ENCODE data around the gene MICALL1.

Gene MICALL1

DNA sequence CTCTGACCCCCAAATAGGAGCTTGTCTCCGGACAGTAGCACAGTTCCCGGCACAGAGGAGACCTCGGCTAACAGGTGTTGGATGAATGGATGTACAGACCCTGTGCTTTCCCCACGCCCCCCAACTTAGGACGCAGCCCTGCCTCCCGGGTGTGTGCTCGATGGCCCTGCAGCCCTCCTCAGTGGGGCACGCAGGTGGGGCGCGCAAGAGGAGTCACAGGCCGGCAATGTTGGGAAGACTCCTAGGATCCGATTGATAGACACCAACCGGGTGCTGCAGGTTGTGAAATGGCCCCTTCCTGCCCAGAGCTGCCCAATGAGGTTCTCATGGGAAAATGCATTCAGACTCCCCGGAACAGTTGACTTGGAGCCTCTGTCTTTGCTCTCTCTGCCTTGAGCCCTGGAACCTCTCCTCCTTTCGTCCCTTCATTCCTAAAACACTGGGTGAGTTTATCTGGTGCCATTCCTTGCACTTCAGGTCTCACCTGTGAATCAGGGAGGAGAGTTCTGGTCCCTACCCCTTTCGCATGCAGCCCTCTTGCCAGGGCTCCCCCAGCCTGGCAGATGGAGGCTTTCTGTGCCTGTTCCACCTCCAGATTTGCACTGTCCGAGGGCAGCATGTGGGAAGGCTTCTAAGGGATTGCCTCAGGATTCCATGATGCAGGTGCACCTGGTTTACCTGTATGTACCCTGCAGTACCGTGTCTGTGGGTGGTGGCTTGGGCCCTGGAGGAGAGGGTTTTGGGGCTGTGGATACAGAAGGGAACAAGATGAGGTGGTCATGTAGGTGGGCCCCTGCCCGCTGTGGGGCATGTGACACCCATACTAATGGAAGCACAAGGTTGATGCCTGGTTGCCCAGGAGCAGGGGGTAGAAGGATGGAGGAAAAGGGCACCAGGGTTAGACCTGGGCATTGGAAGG lies 1.2 kb downstream of the MICALL1 start:
- no peak for DNase-seq

- DNase-seq = no peak
Observed at GRCh38 chr22:37909766-37910165, 3.7 kb downstream of the MICALL1 start.

DNA sequence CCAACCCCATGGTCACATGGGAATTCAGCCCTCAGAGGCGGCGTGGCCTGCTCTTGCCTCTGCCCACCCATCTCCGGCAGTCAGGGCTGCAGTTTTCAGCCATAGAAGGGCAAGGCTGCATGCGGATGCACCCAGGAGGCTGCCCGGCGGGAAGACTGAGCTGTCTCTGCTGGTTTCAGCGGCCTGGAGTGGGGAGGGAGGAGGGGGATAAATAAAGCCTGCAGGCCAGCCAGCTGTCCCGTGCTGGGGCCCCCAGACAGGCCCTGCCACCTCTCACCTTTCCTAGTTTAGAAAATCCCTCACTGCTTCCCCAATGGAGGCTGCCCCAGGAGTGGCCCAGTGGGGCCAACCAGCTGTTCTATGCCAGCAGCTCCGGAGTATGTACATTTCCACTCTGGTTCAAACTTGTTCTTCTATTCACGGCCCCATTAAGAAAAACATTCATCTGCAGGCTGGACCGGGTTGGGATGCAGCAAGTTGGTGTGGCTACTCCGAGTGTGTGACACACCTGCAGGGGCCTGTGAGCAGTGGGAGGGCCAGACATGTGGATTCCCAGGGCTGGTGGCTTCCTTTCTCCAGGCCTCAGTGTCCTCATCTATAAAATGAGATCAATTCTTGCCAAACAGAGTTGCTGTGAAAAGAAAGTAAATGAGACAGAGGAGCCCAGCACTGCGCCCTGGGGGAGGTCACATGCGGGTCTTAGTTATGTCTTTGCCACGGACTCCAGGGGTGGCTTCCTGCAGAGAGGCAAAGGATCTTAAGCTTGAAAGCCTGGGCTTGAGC lies 5.0 kb downstream of the MICALL1 start:
- no peak for DNase-seq

DNA sequence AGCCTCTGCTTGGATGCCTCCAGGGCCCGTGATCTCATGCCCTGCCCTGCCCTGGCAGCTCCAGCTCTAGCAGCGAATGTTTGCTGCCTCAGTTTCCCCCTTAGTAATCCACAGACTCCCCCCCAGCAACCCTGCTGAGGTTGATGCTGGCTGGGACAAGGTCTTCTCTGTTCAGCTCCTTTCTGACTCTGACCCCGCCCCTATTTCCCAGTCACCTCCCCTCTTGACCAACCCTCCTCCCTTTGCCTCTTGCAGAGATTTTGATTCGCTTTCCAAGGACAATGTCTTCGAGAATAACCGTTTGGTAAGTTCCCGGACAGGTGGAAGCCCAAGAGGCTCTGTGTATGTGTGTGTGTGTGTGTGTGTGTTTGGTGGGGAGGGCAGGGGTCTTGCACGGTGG lies 5.6 kb downstream of the MICALL1 start:
- DNase-seq = no peak

GRCh38 chr22:37912171-37912570 lies 6.1 kb downstream of the MICALL1 start:
- no peak for DNase-seq

- DNase-seq = no peak
Observed at GRCh38 chr22:37913233-37913721, 7.2 kb downstream of the MICALL1 start.

GRCh38 chr22:37916311-37916710 lies 10.2 kb downstream of the MICALL1 start:
- DNase-seq = no peak

DNA sequence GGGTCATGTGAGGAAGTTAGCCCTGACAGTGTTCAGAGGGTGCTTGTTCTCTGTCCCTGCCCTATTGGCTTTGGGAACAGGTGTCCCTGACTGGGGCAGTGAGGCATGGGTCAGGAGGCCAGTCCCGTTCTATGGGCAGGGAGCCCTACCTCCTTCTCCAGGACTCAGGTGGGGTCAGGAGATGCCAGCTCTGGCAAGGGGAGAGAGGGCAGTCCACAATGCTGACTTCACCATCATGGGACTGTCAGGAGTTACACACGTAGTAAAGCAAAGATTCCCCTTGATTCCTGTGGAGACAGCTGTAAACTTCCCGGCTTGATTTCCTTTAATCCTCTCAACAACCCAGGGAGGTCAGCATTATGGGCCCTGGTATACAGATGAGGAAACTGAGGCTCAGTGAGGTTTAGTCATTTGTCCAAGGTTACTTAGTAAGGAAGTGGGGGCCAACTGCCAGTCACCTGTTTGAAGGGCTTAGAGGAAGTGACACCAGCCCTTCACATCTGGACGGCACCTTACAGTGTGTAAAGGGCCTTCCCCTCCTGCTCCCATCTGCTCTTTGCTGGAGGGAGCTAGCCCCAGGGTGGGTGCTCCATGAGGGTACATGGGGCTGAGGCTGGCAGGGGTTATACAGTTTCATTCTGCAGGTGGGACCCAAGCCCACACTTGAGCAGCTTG lies 11.9 kb downstream of the MICALL1 start:
- no peak for DNase-seq

GRCh38 chr22:37918580-37919270 lies 12.6 kb downstream of the MICALL1 start:
- no peak for DNase-seq

DNA sequence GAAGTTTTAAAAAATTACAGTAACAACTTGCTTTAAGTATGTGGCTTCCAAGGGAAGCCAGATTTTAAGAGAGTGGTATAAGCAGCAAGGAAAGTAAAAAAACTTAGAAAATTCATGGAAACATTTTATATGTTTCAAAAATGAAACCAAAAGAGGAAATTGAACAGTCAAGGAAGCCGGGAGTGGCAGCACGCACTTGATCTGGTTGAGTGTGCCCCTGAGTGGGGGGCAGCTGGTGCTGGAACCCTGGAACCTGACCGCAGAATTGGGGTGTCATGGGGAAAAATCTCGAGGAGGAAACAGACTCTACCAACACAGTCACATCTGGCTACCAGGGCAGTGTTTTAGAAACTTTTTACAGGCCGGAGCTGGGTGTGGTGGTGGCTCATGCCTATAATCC lies 14.0 kb downstream of the MICALL1 start:
- DNase-seq = no peak

DNA sequence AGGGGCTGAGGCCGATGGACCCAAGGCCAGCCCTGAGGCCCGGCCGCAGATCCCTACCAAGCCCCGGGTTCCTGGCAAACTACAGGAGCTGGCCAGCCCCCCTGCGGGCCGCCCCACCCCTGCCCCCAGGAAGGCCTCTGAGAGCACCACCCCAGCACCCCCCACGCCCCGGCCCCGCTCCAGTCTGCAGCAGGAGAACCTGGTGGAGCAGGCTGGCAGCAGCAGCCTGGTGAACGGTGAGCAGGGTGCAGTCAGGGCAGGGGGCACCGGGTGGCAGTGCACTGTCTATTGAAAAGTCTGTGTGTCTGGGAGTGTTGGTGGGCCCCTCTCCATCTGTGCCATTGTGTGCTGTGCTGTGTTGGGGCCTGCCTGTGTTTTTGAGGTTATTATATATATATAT lies 16.1 kb downstream of the MICALL1 start:
- no peak for DNase-seq

GRCh38 chr22:37923927-37924326 lies 17.8 kb downstream of the MICALL1 start:
- DNase-seq = no peak

DNA sequence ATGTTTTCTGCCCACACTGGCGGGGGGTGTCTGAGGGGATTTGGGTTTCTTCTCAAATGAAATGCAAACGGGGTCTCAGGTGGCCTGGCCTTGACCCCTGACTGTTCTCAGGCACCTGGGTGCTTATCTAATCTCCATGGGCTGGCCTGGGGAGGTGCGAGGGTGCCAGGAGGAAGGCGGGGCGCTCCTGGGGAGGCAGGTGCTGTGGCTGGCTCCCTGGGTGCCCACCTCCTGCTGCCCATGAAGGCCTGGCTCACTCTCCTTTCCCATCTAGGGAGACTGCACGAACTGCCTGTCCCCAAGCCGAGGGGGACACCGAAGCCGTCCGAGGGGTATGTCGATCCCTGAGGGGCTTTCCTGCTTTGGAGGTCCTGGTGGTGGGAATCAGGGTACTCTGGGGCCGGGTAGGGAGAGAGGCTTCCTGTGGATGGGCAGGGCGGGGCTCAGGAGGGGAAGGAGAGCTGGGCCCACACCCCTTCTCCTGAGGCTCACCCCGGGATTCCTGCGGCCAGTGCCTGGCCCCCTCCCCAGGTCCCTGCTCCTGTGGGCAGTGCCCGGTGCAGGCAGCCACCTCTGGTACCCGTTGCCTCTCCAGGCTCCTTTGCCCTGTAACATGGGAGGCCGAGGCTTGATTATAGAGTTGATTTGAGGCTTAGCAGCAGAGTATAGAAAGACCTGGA lies 18.4 kb downstream of the MICALL1 start:
- DNase-seq = no peak

GRCh38 chr22:37925330-37925729 lies 19.2 kb downstream of the MICALL1 start:
- DNase-seq = no peak

GRCh38 chr22:37925767-37926166 lies 19.7 kb downstream of the MICALL1 start:
- DNase-seq = no peak

DNA sequence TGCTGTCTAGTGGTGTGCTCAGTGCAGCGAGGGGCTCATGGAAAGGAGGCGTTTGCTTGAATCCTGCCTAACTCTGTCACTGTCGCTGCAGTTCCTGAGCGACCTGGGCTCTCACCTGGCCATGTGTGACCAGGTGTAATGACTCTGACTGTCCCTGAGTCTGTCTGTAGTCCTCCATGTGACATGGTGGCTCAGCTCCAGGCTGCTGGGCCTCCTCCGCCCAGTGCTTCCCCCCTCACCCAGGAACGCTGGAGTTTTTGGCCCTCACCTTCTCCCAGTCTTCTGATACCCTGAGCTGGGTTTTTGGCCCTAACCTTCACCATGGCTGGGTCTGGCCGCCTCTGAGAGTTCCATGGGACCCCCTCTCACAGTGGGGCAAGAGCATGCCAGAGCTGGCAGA lies 20.3 kb downstream of the MICALL1 start:
- no peak for DNase-seq

GRCh38 chr22:37926771-37927636 lies 20.9 kb downstream of the MICALL1 start:
- no peak for DNase-seq

DNA sequence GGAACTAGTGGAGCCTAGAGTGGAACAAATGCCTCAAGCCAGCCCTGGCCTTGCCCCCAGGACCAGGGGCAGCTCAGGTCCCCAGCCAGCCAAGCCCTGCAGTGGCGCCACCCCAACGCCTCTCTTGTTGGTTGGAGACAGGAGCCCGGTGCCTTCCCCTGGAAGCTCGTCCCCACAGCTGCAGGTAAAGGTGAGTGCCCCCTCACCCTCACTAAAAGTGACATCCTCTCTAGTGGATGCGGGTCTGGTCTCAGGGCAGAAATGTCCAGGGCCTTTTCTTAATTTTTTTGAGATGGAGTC lies 21.5 kb downstream of the MICALL1 start:
- no peak for DNase-seq

- no peak for DNase-seq
Observed at GRCh38 chr22:37929390-37929789, 23.3 kb downstream of the MICALL1 start.

DNA sequence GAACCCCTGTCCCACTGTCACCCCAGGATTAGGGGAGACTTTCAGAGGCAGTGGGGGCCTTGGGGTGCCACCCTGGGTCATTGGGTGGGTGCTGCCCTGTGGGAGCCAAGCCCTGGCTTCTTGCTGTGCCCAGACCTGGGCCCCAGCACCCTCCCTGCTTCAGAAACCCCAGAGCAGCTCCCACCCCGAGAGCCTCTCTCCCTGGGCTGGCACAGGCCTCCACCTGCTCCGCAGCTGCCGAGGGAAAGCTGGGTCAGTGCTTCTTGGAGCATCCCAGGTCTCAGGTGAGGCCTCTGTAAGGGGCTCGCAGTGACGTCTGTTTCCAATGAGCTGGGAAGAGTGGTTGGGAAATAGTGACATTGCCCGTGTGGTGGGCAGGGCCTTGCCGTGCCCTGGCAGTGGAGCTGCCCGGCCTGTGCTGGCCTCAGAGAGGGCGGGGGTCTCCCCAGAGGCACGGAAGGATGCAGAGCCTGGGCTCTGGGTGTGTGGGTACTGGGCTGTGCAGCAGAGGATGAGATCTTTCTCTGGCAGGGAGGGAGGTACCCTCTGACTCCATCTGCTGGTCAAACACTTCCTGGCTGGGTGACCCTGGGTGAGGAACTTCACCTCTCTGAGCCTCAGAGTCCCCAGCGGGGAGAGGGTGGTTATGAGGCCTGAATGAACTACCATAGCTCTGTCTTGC lies 24.3 kb downstream of the MICALL1 start:
- no peak for DNase-seq

DNA sequence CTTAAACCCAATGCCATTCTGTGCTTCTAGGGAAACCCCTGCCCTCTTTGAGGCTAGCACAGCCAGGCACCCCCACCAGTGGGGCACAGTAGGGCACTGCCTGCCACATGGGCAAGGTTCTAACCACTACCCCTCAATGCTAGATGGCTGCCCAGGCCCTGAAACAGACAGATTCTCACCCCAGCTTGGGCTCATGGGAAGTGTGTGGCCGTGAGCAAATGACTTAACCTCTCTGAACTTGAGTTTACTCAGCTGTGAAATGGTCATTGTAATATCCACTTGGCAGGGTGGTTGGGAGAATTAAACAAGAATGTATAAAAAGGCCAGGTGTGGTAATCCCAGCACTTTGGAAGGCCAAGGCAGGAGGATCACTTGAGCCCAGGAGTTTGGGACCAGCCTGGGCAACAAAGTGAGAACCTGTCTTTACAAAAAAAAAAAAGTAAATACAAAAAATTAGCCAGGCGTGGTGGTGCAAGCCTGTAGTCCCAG lies 24.9 kb downstream of the MICALL1 start:
- no peak for DNase-seq
